Kidney tubule cell (primary cell): ENCODE data around the gene ZYG11B.
"Not testable (repeated sequence)": the region's sequence is repeated elsewhere in the genome, so short reads cannot be mapped to it uniquely, and the experiment has no call there.

ENCODE experiments used
- DNase-seq: peaks from one replicate; pipeline ENCODE4 v3.0.0-alpha.2; 2018; ENCODE audit warnings: low spot score

Gene ZYG11B

GRCh38 chr1:52852854-52853253, 126.6 kb downstream of the ZYG11B start:
- DNase-seq = no peak

- no peak for DNase-seq
Observed at GRCh38 chr1:52855584-52855983, 129.3 kb downstream of the ZYG11B start.

- peak; percentile 58 for DNase-seq
Observed at GRCh38 chr1:52856026-52856425, 129.8 kb downstream of the ZYG11B start.

DNA sequence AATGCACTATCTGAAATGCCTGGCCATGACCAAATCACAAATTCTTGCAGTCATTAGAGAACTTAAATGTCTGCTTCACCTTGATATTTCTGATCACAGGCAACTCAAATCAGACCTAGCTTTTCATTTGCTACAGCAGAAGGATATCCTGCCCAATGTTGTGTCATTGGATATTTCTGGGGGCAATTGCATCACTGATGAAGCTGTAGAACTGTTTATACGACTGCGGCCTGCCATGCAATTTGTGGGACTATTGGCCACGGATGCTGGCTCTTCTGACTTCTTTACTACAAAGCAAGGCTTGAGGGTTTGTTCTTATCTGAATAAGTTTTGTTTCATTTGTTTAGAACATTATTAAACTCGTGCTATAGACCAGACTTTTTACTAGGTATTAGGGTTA, 131.2 kb downstream of the ZYG11B start:
- DNase-seq = no peak

- DNase-seq = no peak
Observed at GRCh38 chr1:52862666-52863458, 136.6 kb downstream of the ZYG11B start.

DNA sequence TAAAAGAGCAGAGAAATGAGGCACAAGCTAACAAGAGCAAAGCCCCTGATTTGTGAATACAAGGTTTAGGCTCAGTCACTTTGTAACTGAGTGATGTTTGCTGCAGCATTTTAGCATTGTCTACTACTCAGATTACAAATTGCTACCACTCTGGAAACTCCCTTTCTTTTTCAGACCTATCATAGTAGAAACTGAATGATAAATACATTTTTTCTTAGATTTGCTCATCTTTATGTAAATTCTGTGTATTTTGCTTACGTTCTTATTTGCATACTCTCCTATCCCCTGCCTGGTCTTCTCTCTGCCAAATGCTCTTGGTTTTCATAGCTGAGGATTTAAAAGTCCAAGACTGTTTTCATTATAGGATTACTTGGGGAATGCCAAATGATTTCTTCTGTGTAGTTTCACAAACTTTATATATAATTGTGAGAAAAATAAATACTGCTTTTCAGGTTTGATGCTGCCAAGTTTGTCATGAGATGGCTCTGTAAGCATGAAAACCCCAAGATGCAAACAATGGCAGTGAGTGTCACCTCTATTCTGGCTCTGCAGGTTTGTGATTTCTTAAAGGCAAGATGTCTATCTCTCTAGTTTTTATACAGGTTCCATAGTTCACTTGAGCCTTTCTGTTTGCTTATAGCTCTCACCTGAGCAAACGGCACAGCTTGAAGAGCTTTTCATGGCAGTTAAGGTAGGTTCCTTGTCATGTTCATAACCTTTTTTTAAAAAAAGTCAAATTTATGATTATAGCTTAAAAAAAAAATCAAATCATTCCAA, 141.0 kb downstream of the ZYG11B start:
- no peak for DNase-seq

- not testable (repeated sequence) for DNase-seq
Observed at GRCh38 chr1:52869727-52870126, 143.5 kb downstream of the ZYG11B start.

GRCh38 chr1:52876843-52877242, 150.6 kb downstream of the ZYG11B start:
- no peak for DNase-seq
